GM21619 (cell line): Measurements from ENCODE around the gene RSL24D1.

ENCODE experiments used
- ATAC-seq: cut with Tn5 transposase; IDR thresholded peaks from one replicate; pipeline ENCODE4 v1.9.1; 2021; ENCODE audit not compliant: unreplicated experiment

RSL24D1 gene

GRCh38 chr15:55196458-55197361 lies at the start of gene RSL24D1:
RSL24D1 (minus strand) TSS chr15:55196941; CDS start chr15:55196890, 51 bp downstream.
- ATAC-seq, result peak; percentile 97

DNA sequence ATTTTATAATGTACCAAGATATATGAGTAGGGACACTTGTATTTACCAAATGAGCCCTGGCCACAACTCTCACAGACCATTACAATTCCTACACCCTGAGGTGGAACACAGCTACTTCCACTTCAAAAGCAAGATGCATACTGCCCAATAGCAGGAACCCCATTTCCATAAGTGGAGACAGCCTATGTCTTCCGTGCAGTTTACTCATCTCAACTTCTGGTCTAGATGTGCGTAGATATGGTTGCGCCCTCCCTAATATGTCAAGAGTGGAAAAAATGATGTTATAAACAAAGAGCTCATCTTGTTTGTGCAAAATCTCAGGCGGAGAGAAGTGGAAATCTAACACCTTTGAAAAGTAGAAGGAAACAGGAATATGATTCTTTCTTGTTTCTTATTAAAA lies 48.3 kb upstream of the RSL24D1 start:
- ATAC-seq, result no peak

GRCh38 chr15:55241891-55242290 lies 45.1 kb upstream of the RSL24D1 start:
- ATAC-seq, result no peak

DNA sequence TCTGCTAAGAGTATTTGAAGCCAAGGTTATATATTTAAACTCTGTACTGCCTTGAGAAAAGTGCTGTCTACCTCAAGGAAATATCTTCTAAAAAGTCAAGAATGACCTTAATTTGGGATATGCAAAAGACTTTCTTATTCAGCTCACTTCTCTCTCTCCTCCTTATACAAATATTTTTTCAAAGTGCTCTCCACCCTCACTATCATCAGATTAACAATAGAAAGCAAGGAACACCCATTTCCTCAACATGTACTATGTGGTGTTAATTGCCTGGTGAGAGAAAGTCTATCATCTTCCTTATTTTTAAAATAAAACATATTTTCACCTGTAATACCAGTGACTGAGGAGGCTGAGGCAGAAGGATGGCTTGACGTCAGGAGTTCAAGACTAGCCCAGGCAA lies 44.4 kb upstream of the RSL24D1 start:
- no peak for ATAC-seq

- ATAC-seq, result no peak
Observed at GRCh38 chr15:55240125-55240760, 43.5 kb upstream of the RSL24D1 start.

- ATAC-seq, result no peak
Observed at GRCh38 chr15:55239440-55240124, 42.8 kb upstream of the RSL24D1 start.

- ATAC-seq, result no peak
Observed at GRCh38 chr15:55238877-55239276, 42.1 kb upstream of the RSL24D1 start.

DNA sequence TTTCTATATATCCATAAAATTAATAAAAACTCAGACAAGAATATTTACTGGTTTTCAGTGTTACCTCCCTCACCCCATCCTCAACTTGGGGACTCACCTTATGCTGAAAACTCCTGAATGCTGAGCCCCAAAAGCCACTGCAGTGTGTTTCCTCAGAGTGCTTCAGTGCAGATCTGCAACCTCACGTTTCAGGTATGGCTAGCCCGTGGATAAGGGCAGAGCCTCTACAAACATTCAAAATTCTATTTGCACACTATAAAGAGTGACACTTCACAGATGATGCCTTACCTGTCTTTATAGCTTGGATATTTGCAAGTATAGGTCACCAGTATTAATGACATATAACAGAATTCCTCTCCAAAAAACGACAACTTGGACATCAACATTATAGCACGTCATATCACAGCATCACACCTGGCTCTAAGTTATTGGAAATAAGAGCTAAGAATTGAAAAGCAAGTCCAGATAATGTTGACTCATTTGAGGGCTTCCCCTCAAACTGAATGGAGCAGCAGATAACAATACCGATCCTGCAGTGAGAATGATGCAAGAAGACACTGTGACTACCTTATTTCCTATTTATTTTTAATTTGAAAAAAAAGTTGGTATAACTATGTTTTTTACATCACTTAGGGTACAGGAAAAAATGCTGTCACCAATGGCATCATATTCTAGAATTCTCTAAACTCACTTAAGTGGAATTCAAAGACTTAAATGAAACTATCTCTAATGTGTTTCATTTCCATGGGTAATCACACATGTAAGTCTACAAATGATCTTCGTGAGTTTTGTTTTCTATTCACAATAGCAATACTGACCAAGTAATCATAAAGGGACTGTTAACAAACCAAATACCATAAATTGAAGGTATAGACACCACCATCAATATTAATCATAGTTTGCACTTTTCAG lies 40.7 kb upstream of the RSL24D1 start:
- no peak for ATAC-seq

GRCh38 chr15:55235546-55236036 lies 38.9 kb upstream of the RSL24D1 start:
- ATAC-seq, result no peak

DNA sequence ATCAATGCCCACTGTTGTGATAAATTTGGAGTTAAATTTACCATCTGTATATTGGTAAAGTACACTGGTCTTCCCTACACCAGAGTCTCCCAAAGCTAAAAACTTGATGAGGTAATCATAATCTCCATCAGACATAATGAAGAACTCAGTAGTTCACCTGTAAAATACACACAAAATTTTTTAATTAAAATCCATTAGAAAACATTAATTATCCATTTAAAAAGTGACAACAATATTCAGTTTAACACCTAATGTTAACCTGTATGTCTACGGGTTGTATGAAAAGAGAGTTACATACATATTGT lies 38.0 kb upstream of the RSL24D1 start:
- no peak for ATAC-seq

DNA sequence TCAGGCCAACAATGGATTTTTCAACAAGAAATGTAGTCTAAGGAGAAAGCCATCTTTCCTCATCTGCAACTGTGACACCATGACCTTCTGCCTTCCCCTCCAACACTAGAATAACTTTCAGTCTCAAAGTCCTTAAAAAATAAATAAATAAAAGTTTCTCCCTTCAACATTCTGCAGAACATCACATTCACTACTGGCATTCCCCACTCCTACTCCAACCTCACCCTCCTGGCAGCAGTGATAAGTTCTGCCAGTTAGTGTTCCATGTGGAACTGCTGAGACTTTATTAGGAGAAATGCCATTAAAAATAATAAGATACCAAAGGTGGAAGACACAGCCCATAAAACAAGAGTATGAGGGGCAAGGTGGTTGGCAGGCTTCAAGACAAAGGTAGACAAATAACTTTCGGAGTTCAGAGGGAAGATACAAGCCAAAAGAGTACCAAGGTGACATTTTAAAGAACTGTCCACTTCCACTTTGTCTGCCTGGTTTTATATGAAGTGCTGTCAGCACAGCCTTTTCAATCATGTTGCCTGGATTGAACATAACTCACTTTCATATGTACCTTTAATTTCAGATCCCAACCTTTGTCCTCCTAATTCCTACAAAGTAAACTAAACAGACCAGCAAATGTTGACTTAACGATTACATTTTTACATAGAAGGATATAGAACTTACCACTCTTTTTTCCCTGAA lies 37.5 kb upstream of the RSL24D1 start:
- no peak for ATAC-seq

- ATAC-seq, result no peak
Observed at GRCh38 chr15:55231455-55231854, 34.7 kb upstream of the RSL24D1 start.

DNA sequence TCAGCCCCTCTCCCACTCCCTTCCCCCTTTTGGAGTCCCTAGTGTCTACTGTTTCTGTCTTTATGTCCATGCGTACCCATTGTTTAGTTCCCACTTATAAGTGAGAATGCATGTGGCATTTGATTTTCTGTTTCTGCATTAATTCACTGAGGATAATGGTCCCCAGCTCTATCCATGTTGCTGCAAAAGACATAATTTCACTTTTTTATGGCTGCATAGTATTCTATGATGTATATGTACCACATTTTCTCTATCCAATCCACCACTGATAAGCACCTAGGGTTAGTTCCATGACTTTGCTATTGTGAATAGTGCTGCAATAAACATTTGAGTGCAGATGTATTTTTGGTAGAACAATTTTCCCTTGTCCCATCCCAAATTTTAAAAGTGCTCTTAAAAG lies 34.2 kb upstream of the RSL24D1 start:
- no peak for ATAC-seq

DNA sequence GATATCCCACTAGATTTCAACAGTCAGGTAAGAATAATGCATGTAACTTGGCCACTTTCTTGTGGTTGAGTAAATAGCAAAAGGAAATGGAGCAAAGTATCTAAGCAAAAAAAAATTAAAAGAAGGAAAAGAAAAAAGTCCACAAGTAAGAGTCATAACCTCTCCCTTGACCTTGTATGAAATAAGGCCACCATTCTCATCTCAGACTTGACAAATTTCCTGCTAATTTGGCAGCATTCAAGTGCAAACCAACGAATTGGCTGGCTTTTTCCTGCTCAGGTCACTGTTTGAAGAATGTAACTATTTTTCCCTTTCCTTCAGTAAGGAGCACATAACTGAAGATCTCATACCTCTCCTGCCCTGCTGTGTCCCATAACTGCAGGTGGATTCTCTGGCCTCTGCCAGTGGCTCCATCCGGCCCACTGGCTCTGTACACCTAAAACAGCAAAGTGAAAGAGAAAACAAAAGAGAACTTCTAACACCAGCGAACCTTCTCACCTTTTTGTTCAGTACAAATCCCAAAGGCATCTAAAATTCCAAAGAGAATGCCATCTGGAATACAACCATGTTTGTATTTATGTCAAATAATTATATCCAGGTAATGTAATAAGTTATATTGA lies 33.4 kb upstream of the RSL24D1 start:
- ATAC-seq, result no peak

DNA sequence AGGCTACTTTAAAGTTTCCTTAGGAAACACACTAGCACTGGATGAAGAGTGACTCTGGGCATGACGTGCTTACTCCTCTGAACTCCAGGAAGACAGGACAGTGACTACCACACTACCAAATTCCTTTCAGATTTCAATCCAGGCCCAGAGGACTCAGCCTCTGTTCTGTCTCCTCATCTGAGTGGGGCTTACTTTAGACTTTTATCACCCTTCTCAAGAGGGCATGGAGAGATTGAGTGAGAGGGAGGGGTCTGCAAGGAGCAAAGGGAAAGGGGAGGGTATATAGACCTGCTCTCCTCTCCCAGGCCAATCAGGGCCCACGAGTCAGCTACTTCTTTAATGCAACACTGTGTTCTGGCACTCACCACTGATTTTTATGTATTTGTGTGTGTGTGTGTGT lies 29.4 kb upstream of the RSL24D1 start:
- ATAC-seq, result no peak

GRCh38 chr15:55224892-55225291 lies 28.2 kb upstream of the RSL24D1 start:
- no peak for ATAC-seq

- ATAC-seq, result peak; percentile 58
Observed at GRCh38 chr15:55222588-55222987, 25.8 kb upstream of the RSL24D1 start.

DNA sequence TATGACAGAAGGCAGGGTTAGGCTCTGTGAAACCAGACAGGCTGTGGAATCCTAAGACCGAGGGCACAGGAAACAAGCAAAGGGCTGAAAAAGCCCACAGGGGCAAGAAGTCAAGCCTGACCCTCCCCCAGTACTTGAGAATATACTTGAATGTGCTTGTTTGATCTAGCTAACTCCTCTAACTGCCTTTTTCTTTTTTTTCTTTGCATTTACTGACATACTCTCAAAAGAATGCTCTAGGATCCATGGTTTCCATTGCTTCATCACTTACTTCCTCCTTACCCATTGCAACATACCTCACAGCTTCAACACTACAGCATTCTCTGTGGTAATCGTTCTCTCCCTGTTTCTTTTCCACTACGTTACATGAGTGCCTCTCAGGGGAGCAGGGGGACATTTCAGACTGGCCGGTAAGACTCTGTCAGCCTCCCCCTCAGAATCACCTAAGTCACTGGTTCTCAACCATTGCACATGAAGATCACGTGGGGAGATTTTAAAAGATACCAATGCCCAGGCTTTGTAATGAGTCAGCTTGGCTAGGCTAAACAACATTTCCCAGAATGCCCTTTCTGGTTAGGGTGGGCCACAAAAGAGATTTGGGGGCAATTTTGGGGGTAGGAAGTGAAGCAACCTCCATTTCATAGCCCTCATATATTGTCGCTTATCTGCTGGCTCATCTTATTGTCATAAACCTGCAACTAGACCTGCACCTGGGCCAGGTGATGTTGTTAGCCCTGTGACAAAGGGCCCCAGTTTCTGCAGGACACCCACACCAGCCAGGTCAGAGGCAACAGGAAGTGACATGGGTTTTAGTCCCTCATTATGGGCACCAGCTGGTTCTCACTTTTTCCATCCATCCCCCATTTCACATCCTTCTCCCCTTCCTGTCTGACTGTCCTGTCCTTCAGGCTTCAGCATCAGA lies 24.6 kb upstream of the RSL24D1 start:
- ATAC-seq, result peak; percentile 38

DNA sequence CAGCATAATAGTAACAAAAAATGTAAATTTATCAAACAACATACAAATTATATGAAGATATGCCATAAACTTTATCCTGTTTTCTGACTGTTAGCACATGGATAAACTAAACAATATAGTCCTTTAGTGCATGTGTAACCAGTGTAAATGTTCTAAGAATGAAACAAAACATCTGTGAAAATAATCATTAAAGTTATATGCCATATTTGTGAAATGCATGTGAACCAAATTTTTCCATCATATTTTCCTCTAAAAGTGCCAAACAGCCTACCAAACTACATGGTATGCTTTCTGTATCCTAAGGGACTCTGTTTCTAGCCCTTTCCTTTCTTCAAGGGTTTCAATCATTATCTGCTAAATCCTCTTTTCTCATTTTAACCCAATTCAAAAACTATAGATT lies 23.9 kb upstream of the RSL24D1 start:
- no peak for ATAC-seq
